Smooth muscle cell (in vitro differentiated cells): ENCODE results near the gene U2AF1. TPM values are rescaled to one million over a fixed set of nuclear protein-coding genes. Genes with fewer than 3 reads are reported as not detected.
A peak's percentile ranks its signal among the peaks of the same experiment; 100 is the strongest.
"Not testable (repeated sequence)": the region's sequence is repeated elsewhere in the genome, so short reads cannot be mapped to it uniquely, and the experiment has no call there.

Experiments
- DNase-seq: peaks from one replicate; lab custom pipeline; 2025; ENCODE audit not compliant: unreplicated experiment; lab: John Stamatoyannopoulos, UW
- H2AFZ ChIP-seq: fragments of 200-600 bp; sonication (generic); 2 replicates; pipeline ENCODE4 v1.6.0; 2016; ENCODE audit warnings: antibody characterized with exemption, low read depth, mild to moderate bottlenecking
- H3F3A ChIP-seq: fragments of 200-600 bp; sonication (generic); 2 replicates; pipeline ENCODE4 v1.6.0; 2017; ENCODE audit warnings: antibody characterized with exemption, low read depth
- H3K27ac ChIP-seq: fragments of 200-600 bp; sonication (generic); 2 replicates; pipeline ENCODE4 v1.5.1; 2016; ENCODE audit warnings: low read depth, mild to moderate bottlenecking
- H3K27me3 ChIP-seq: fragments of 200-600 bp; sonication (generic); 2 replicates; pipeline ENCODE4 v1.6.1; 2016; ENCODE audit warnings: low read depth, mild to moderate bottlenecking
- H3K36me3 ChIP-seq: fragments of 200-600 bp; sonication (generic); 2 replicates; pipeline ENCODE4 v1.5.1; 2016; ENCODE audit warnings: low read depth
- H3K4me1 ChIP-seq: fragments of 200-600 bp; sonication (generic); 2 replicates; pipeline ENCODE4 v1.5.1; 2016; ENCODE audit warnings: low read depth
- H3K4me2 ChIP-seq: fragments of 200-600 bp; sonication (generic); 2 replicates; pipeline ENCODE4 v1.6.0; 2016; ENCODE audit warnings: mild to moderate bottlenecking
- H3K4me3 ChIP-seq: fragments of 200-600 bp; sonication (generic); 2 replicates; pipeline ENCODE4 v1.5.1; 2016; ENCODE audit warnings: mild to moderate bottlenecking
- H3K79me2 ChIP-seq: fragments of 200-600 bp; sonication (generic); 2 replicates; pipeline ENCODE4 v1.6.0; 2016; ENCODE audit warnings: low read depth, mild to moderate bottlenecking
- H3K9ac ChIP-seq: fragments of 200-600 bp; sonication (generic); 2 replicates; pipeline ENCODE4 v1.6.0; 2016; ENCODE audit warnings: low read depth
- H3K9me3 ChIP-seq: fragments of 200-600 bp; sonication (generic); replicated peaks from 2 replicates; pipeline ENCODE4 v1.5.1; 2016; ENCODE audit warnings: low read depth
- H4K20me1 ChIP-seq: fragments of 200-600 bp; sonication (generic); 2 replicates; pipeline ENCODE4 v1.6.0; 2016; ENCODE audit warnings: low read depth
- WGBS: methylation state at CpG from one replicate; pipeline ENCODE4 v1.1.7; 2016; ENCODE audit warnings: low lambda C conversion rate; 5-methylcytosine and 5-hydroxymethylcytosine counted together
- polyA plus RNA-seq: library from polyadenylated mRNA; unstranded; fragments of >200 nt; fragmentation: Nextera tagmentation; extraction: Ambion mirVana; gene quantifications from 2 replicates; pipeline ENCODE4 v1.2.1, GENCODE V29; 2016
- total RNA-seq: library from RNA; depleted of rRNA; stranded (reverse); fragments of >200 nt; gene quantifications from 2 replicates; pipeline ENCODE4 v1.2.3, GENCODE V29; 2014

U2AF1 gene
- 50.4 and 55.3 TPM in 2 replicates for total RNA-seq
- polyA plus RNA-seq, result 54.5 and 67.3 TPM in 2 replicates

GRCh38 chr21:43106965-43107793 is at the start of gene U2AF1:
TSS of gene U2AF1 (minus strand) at chr21:43107570. CDS start at chr21:43107494, 76 bp downstream.
- Histone ChIP-seq H3K27ac (peak within 1 kb of the TSS; percentile 49), H3K9ac (peak within 1 kb of the TSS; percentile 75), H3K4me3 (peak within 1 kb of the TSS; percentile 52)
- not testable (repeated sequence) for H3K9me3 ChIP-seq, H3F3A ChIP-seq, H4K20me1 ChIP-seq, H3K27me3 ChIP-seq, H3K79me2 ChIP-seq, H3K4me1 ChIP-seq, H3K4me2 ChIP-seq, H3K36me3 ChIP-seq, DNase-seq, H2AFZ ChIP-seq
- no CpG with 5 or more reads among the region's 107 CpGs for WGBS

- H3K4me2 ChIP-seq, H3K9me3 ChIP-seq, DNase-seq, H4K20me1 ChIP-seq, H3K27me3 ChIP-seq, H3K9ac ChIP-seq, H3K4me3 ChIP-seq, H3K79me2 ChIP-seq, H2AFZ ChIP-seq, H3K4me1 ChIP-seq, H3K27ac ChIP-seq, H3F3A ChIP-seq, H3K36me3 ChIP-seq: not testable (repeated sequence)
- WGBS, result no CpG with 5 or more reads among the region's 33 CpGs
Observed at GRCh38 chr21:43153601-43154000, 46.2 kb upstream of the U2AF1 start.

DNA sequence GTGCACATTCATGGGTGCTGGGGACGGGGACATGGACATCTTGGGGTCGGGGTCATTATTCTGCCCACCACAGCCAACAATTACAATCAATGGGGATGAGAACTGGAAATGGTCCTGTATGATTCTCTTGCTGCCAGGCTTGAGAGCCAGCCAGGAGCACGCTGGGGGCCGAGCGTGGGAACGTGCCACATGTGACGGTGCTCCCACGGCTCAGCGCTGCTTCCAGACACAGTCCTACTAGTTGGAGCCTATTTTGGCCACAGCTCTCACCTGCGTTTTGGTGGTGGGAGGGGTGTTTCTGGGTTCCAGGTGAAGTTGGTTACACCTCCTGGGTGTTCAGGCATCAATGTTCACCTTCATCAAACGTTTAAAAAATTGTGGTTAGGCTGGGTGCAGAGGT is 42.0 kb upstream of the U2AF1 start:
- H3K27me3 ChIP-seq, H2AFZ ChIP-seq, DNase-seq, H3K27ac ChIP-seq, H3K4me3 ChIP-seq, H3K79me2 ChIP-seq, H3K9me3 ChIP-seq, H3F3A ChIP-seq, H4K20me1 ChIP-seq, H3K4me1 ChIP-seq, H3K4me2 ChIP-seq, H3K36me3 ChIP-seq, H3K9ac ChIP-seq: not testable (repeated sequence)
- WGBS, result no CpG with 5 or more reads among the region's 11 CpGs

GRCh38 chr21:43147999-43148398 is 40.6 kb upstream of the U2AF1 start:
- not testable (repeated sequence) for H2AFZ ChIP-seq, H3K27me3 ChIP-seq, H3K9ac ChIP-seq, H4K20me1 ChIP-seq, H3K79me2 ChIP-seq, DNase-seq, H3K27ac ChIP-seq, H3K9me3 ChIP-seq, H3K4me3 ChIP-seq, H3K4me2 ChIP-seq, H3K4me1 ChIP-seq, H3F3A ChIP-seq, H3K36me3 ChIP-seq
- WGBS, result no CpG with 5 or more reads among the region's 7 CpGs

- H4K20me1 ChIP-seq, H3F3A ChIP-seq, H3K4me2 ChIP-seq, H3K27ac ChIP-seq, H3K9ac ChIP-seq, H3K79me2 ChIP-seq, H2AFZ ChIP-seq, H3K27me3 ChIP-seq, H3K4me1 ChIP-seq, H3K9me3 ChIP-seq, DNase-seq, H3K4me3 ChIP-seq, H3K36me3 ChIP-seq: not testable (repeated sequence)
- WGBS, result no CpG with 5 or more reads among the region's 12 CpGs
Observed at GRCh38 chr21:43146637-43147036, 39.3 kb upstream of the U2AF1 start.

DNA sequence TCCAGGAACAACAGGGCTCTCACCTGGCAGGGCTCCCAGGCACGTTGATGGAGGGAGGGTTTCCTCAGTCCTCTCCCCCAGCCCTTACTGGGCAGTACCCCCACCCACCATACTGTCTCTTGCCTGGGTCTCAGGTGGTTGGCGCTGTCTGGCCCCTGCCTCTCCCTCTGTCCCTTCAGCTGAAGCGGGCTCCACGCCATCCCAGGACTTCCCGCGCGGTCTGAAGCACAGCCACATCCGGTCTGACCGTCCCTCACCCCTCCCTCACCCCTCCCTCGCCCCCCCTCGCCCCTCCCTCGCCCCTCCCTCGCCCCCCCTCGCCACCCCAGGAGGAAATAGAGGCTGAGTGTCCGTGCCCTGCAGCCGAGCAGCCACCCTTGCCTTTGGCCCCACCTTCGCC is 34.0 kb upstream of the U2AF1 start:
- H3K9ac ChIP-seq, DNase-seq, H3K27me3 ChIP-seq, H3K4me2 ChIP-seq, H3K4me3 ChIP-seq, H2AFZ ChIP-seq, H3K9me3 ChIP-seq, H3K4me1 ChIP-seq, H3K36me3 ChIP-seq, H3K27ac ChIP-seq, H4K20me1 ChIP-seq, H3K79me2 ChIP-seq, H3F3A ChIP-seq: not testable (repeated sequence)
- no CpG with 5 or more reads among the region's 17 CpGs for WGBS
